PFSK-1 (cell line): ENCODE measurements around the gene PHLPP1.

ENCODE experiments used
- FOXP2 ChIP-seq: optimal IDR thresholded peaks from 2 replicates; pipeline ENCODE3; 2011; ENCODE audit warnings: borderline replicate concordance, control low read depth, inconsistent platforms; ENCODE audit not compliant: insufficient read depth; ENCODE audit errors: extremely low read length, extremely low read depth
- POLR2AphosphoS5 ChIP-seq: IDR thresholded peaks from 2 replicates; pipeline ENCODE4 v1.6.1; 2012; ENCODE audit warnings: low read depth, mild to moderate bottlenecking, control low read depth, low read length, moderate library complexity
- REST ChIP-seq, 2 experiments: IDR thresholded peaks; 2 replicates each; pipeline versions ENCODE4 v1.6.1 to v1.8.0; 2011 to 2012; ENCODE audit warnings: low read depth in 2 of 2, low read length in 2 of 2, control low read depth in 1 of 2, inconsistent platforms in 1 of 2, mild to moderate bottlenecking in 1 of 2, moderate library complexity in 1 of 2; ENCODE audit not compliant: insufficient read depth in 1 of 2
- SIN3A ChIP-seq: IDR thresholded peaks from 2 replicates; pipeline ENCODE4 v1.6.1; 2012; ENCODE audit warnings: mild to moderate bottlenecking, low read length, moderate library complexity, borderline replicate concordance; ENCODE audit not compliant: insufficient read depth
- TAF1 ChIP-seq: IDR thresholded peaks from 2 replicates; pipeline ENCODE4 v1.6.1; 2012; ENCODE audit warnings: low read length, control low read depth, borderline replicate concordance; ENCODE audit not compliant: insufficient read depth

PHLPP1 gene

GRCh38 chr18:62711781-62712180 is 3.6 kb upstream of the PHLPP1 start:
- TF ChIP-seq REST (IDR thresholded peaks at IDR 0.05; ENCODE audit: insufficient read depth in 1 of 2, low read depth in 2 of 2, low read length in 2 of 2) (no peak), FOXP2 (no peak), TAF1 (no peak), POLR2AphosphoS5 (no peak), SIN3A (no peak)

- TF ChIP-seq FOXP2, result no peak
Measured at GRCh38 chr18:62713651-62714247, 1.6 kb upstream of the PHLPP1 start.

GRCh38 chr18:62714671-62715435 is 488 bp upstream of the PHLPP1 start:
- TF ChIP-seq POLR2AphosphoS5 (peak; percentile 35; the same call in 1 of the 2 replicates), TAF1 (peak; percentile 39; the same call in 1 of the 2 replicates), REST (IDR thresholded peaks at IDR 0.05; ENCODE audit: insufficient read depth in 1 of 2, low read depth in 2 of 2, low read length in 2 of 2) (no peak), SIN3A (no peak; the same call in none of the 2 replicates), FOXP2 (peak; percentile 100)

- TF ChIP-seq REST (IDR thresholded peaks at IDR 0.05; ENCODE audit: insufficient read depth in 1 of 2, low read depth in 2 of 2, low read length in 2 of 2) (no peak), TAF1 (no peak), POLR2AphosphoS5 (no peak), FOXP2 (no peak), SIN3A (no peak)
Measured at GRCh38 chr18:62715759-62716615, 646 bp downstream of the PHLPP1 start.

- TF ChIP-seq SIN3A (peak; percentile 6; the same call in 1 of the 2 replicates), FOXP2 (no peak)
Measured at GRCh38 chr18:62716619-62717168, 1.4 kb downstream of the PHLPP1 start.
